SK-N-SH (cell line): ENCODE measurements around the gene USP11. TPM values are rescaled to one million over a fixed set of nuclear protein-coding genes. Genes with fewer than 3 reads are reported as not detected.
A peak's percentile ranks its signal among the peaks of the same experiment; 100 is the strongest.

Experiments
- CTCF ChIA-PET: fragments of 300-600, 350-600 bp; formaldehyde crosslinking; extraction: SDS; loops from one replicate; lab custom pipeline; 2021; lab: Yijun Ruan, JAX
- POLR2A ChIA-PET: fragments of 350-600 bp; sonication (Branson Sonifier 250); formaldehyde crosslinking; extraction: SDS; loops from one replicate; lab custom pipeline; 2020; ENCODE audit warnings: antibody characterized with exemption, inconsistent platforms; lab: Yijun Ruan, JAX
- DNase-seq: peaks from one replicate; pipeline ENCODE4 v3.0.0; 2012
- H2AFZ ChIP-seq: fragments of 200-600 bp; sonication (generic); 2 replicates; pipeline ENCODE4 v1.8.1; 2016; ENCODE audit warnings: antibody characterized with exemption, mild to moderate bottlenecking, low read depth
- H3F3A ChIP-seq: fragments of 200-600 bp; sonication (generic); replicated peaks from 2 replicates; pipeline ENCODE3; 2016; ENCODE audit warnings: antibody characterized with exemption, mild to moderate bottlenecking; ENCODE audit not compliant: insufficient read depth
- H3K27ac ChIP-seq, 2 experiments: fragments of 200-500 bp in 1 of 2; fragments of 200-600 bp in 1 of 2; sonication (Bioruptor generic) in 1 of 2; sonication (generic), shearing (Covaris generic) in 1 of 2; 2 replicates each; pipeline versions ENCODE4 v1.5.1 to v1.6.1; 2014 to 2016; ENCODE audit warnings: low read depth in 2 of 2, inconsistent platforms in 1 of 2, low read length in 1 of 2, mild to moderate bottlenecking in 1 of 2, mixed read lengths in 1 of 2
- H3K27me3 ChIP-seq: fragments of 200-600 bp; sonication (generic), shearing (Covaris generic); 2 replicates; pipeline ENCODE4 v1.6.1; 2016; ENCODE audit warnings: mixed run types; ENCODE audit not compliant: insufficient read depth
- H3K36me3 ChIP-seq, 2 experiments: fragments of 200-500 bp in 1 of 2; fragments of 200-600 bp in 1 of 2; sonication (Bioruptor generic) in 1 of 2; sonication (generic) in 1 of 2; replicated peaks in 1 of 2; 2 replicates each; pipeline versions ENCODE3 to v1.5.1; 2014 to 2016; ENCODE audit warnings: low read length in 1 of 2, mild to moderate bottlenecking in 1 of 2; ENCODE audit not compliant: insufficient read depth in 2 of 2, control insufficient read depth in 1 of 2
- H3K4me1 ChIP-seq, 2 experiments: fragments of 200-500 bp in 1 of 2; fragments of 200-600 bp in 1 of 2; sonication (Bioruptor generic) in 1 of 2; sonication (generic), shearing (Covaris generic) in 1 of 2; 2 replicates each; pipeline versions ENCODE4 v1.5.1 to v1.6.1; 2014 to 2016; ENCODE audit warnings: low read depth in 1 of 2, low read length in 1 of 2, mixed run types in 1 of 2; ENCODE audit not compliant: insufficient read depth in 2 of 2, control insufficient read depth in 1 of 2
- H3K4me2 ChIP-seq: fragments of 200-600 bp; sonication (generic), shearing (Covaris generic); 2 replicates; pipeline ENCODE4 v1.6.1; 2017; ENCODE audit warnings: mixed run types
- H3K4me3 ChIP-seq, 2 experiments: fragments of 200-500 bp in 1 of 2; fragments of 200-600 bp in 1 of 2; sonication (Bioruptor generic) in 1 of 2; sonication (generic), shearing (Covaris generic) in 1 of 2; 2 replicates each; pipeline versions ENCODE4 v1.5.1 to v1.8.1; 2014 to 2016; ENCODE audit warnings: low read depth in 2 of 2, inconsistent platforms in 1 of 2, low read length in 1 of 2, mild to moderate bottlenecking in 1 of 2, mixed read lengths in 1 of 2, moderate library complexity in 1 of 2
- H3K79me2 ChIP-seq: fragments of 200-600 bp; sonication (generic); 2 replicates; pipeline ENCODE4 v1.8.1; 2017; ENCODE audit warnings: mild to moderate bottlenecking; ENCODE audit not compliant: insufficient read depth
- H3K9ac ChIP-seq: fragments of 200-600 bp; sonication (generic); 2 replicates; pipeline ENCODE4 v1.6.1; 2017; ENCODE audit warnings: mixed run types
- H3K9me2 ChIP-seq: fragments of 200-600 bp; sonication (generic); 2 replicates; pipeline ENCODE4 v1.6.1; 2017; ENCODE audit warnings: mixed run types
- H3K9me3 ChIP-seq: fragments of 200-600 bp; sonication (generic); 2 replicates; pipeline ENCODE4 v1.6.1; 2017; ENCODE audit warnings: mixed run types, mild to moderate bottlenecking, moderate library complexity
- H4K20me1 ChIP-seq: fragments of 200-600 bp; sonication (generic); 2 replicates; pipeline ENCODE4 v1.6.1; 2017; ENCODE audit warnings: mild to moderate bottlenecking, mixed run types; ENCODE audit not compliant: insufficient read depth
- CHD2 ChIP-seq: fragments of 150-350 bp; IDR thresholded peaks from 2 replicates; pipeline ENCODE4 v1.6.1; 2018; ENCODE audit warnings: low read length; ENCODE audit not compliant: partially characterized antibody
- ELF1 ChIP-seq: IDR thresholded peaks from 2 replicates; pipeline ENCODE4 v1.4.0; 2012
- EP300 ChIP-seq, 2 experiments: IDR thresholded peaks; 2 replicates each; pipeline versions ENCODE4 v1.4.0 to v1.6.1; 2012; ENCODE audit warnings: borderline replicate concordance in 1 of 2, low read depth in 1 of 2, low read length in 1 of 2
- EZH2phosphoT487 ChIP-seq: fragments of 200-600 bp; sonication (generic); IDR thresholded peaks from 2 replicates; pipeline ENCODE4 v1.6.1; 2017; ENCODE audit warnings: low read depth, mixed run types, mild to moderate bottlenecking, antibody characterized with exemption, moderate library complexity, borderline replicate concordance
- FOSL2 ChIP-seq: IDR thresholded peaks from 2 replicates; pipeline ENCODE4 v1.4.0; 2012; ENCODE audit warnings: low read depth, mild to moderate bottlenecking, moderate library complexity, borderline replicate concordance
- GATA2 ChIP-seq: sonication (generic); formaldehyde crosslinking; IDR thresholded peaks from 2 replicates; pipeline ENCODE4 v1.5.0; 2020; ENCODE audit warnings: mild to moderate bottlenecking, missing genetic modification reagents
- IRF3 ChIP-seq: fragments of 150-350 bp; IDR thresholded peaks from 2 replicates; pipeline ENCODE4 v1.6.1; 2016; ENCODE audit warnings: mild to moderate bottlenecking, low read depth, low read length
- JUND ChIP-seq: IDR thresholded peaks from 2 replicates; pipeline ENCODE4 v1.4.0; 2012
- MXI1 ChIP-seq: IDR thresholded peaks from 2 replicates; pipeline ENCODE4 v1.6.1; 2012; ENCODE audit warnings: mild to moderate bottlenecking, low read depth, low read length, improper control_type of control experiment
- NFIC ChIP-seq: IDR thresholded peaks from 2 replicates; pipeline ENCODE4 v1.4.0; 2012; ENCODE audit warnings: borderline replicate concordance
- POLR2AphosphoS5 ChIP-seq: IDR thresholded peaks from 2 replicates; pipeline ENCODE4 v1.6.1; 2012; ENCODE audit warnings: low read depth, low read length
- RCOR1 ChIP-seq: fragments of 150-350 bp; IDR thresholded peaks from 2 replicates; pipeline ENCODE4 v1.6.1; 2017; ENCODE audit warnings: antibody characterized with exemption, low read length
- REST ChIP-seq: IDR thresholded peaks from 2 replicates; pipeline ENCODE4 v1.6.1; 2012; ENCODE audit warnings: mild to moderate bottlenecking, low read depth, low read length, moderate library complexity
- RFX5 ChIP-seq: IDR thresholded peaks from 2 replicates; pipeline ENCODE4 v1.6.1; 2012; ENCODE audit warnings: mild to moderate bottlenecking, improper control_type of control experiment, low read length
- TCF12 ChIP-seq: IDR thresholded peaks from 2 replicates; pipeline ENCODE4 v1.4.0; 2012
- TEAD4 ChIP-seq: IDR thresholded peaks from 2 replicates; pipeline ENCODE4 v1.4.0; 2012; ENCODE audit warnings: mild to moderate bottlenecking, borderline replicate concordance; ENCODE audit not compliant: insufficient read depth
- WGBS: methylation state at CpG from one replicate; pipeline ENCODE4 v1.1.6; 2017; ENCODE audit warnings: low lambda C conversion rate; 5-methylcytosine and 5-hydroxymethylcytosine counted together
- polyA plus RNA-seq, 3 experiments: library from polyadenylated mRNA; depleted of rRNA; stranded (reverse); fragments of >200 nt; gene quantifications; 2 replicates each; pipeline ENCODE4 v1.2.3, GENCODE V29; 2012
- TF ChIP-seq, protein P1 (sequence below): fragments of 200-600 bp; sonication (generic); IDR thresholded peaks from 2 replicates; pipeline ENCODE4 v1.6.1; 2017; ENCODE audit warnings: antibody characterized with exemption, mild to moderate bottlenecking, moderate library complexity
- TF ChIP-seq, protein P2 (sequence below): IDR thresholded peaks from 2 replicates; pipeline ENCODE4 v1.4.0; 2012; ENCODE audit warnings: low read depth, borderline replicate concordance

USP11 gene
- polyA plus RNA-seq, 1 of the 3 experiments (the other 2 are of a cell fraction), result 53.1 TPM

DNA sequence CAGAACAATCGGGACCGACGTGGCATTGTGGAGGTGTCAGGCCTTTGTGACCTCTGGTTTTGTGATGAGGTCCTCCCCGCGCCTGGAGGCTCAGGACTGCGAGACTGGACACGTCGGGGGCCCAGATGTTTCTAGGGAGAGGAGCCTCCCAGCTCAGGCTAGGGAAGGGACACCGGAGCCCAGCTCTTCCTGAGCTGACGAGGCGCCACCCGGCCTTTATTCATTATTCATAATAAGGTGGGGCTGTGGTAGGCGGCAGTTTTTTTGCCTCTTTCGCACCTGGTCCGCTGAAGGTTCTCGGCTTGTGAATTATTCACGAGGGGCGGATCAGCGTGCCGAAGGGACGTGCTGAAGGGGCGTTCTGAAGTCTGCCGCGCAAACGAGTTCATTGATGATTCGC is 41.5 kb upstream of the USP11 start:
- WGBS, result 10% methylated on average over 25 of the region's 26 CpGs
- peaks cover 16 to 20% of the 10 kb centered on the region in 2 experiments for H3K4me1 ChIP-seq
- H3K9me2 ChIP-seq, result no peaks in the 10 kb centered on the region
- CTCF ChIA-PET, result interaction anchor here (0.6 to 4.0 kb wide), 4 partner anchors 191 to 350 kb away, joined by 3 to 29 read pairs (median 12); no protein-coding TSS in a partner anchor
- H2AFZ ChIP-seq, result peak overlapping the region; percentile 83; the same call in 1 of the 2 replicates
- H3K9ac ChIP-seq, result peak overlapping the region; percentile 67
- peaks cover 8% of the 10 kb centered on the region; the same call in 1 of the 2 replicates for H3K27me3 ChIP-seq
- TF ChIP-seq TEAD4, result no peak
- no peak for TF ChIP-seq POLR2AphosphoS5
- no peak for TF ChIP-seq EP300 (IDR thresholded peaks at IDR 0.05; ENCODE audit: borderline replicate concordance in 1 of 2, low read depth in 1 of 2, low read length in 1 of 2)
- no peak for TF ChIP-seq TCF12
- no peak for TF ChIP-seq NFIC
- no peak for TF ChIP-seq CHD2
- TF ChIP-seq, all 33 proteins: peak for 0
- H3K27ac ChIP-seq, result peak overlapping the region; percentile 27 to 40; a peak in 3 of 4 replicates
- H3K36me3 ChIP-seq, result peaks cover 7 to 8% of the 10 kb centered on the region in 2 experiments
- POLR2A ChIA-PET, result interaction anchor here (1.0 kb wide), 1 partner anchor 46 kb away, joined by 3 read pairs; the partner anchor contains the start of genes NDUFB11 and RBM10
- peaks cover 38% of the 10 kb centered on the region for H3K79me2 ChIP-seq
- H3K4me3 ChIP-seq, result peak overlapping the region; percentile 58 to 72
- peaks cover 20% of the 10 kb centered on the region for H4K20me1 ChIP-seq
- DNase-seq, result no peak
- no peaks in the 10 kb centered on the region for H3F3A ChIP-seq
- no peaks in the 10 kb centered on the region for H3K9me3 ChIP-seq
- H3K4me2 ChIP-seq, result peak overlapping the region; percentile 83

DNA sequence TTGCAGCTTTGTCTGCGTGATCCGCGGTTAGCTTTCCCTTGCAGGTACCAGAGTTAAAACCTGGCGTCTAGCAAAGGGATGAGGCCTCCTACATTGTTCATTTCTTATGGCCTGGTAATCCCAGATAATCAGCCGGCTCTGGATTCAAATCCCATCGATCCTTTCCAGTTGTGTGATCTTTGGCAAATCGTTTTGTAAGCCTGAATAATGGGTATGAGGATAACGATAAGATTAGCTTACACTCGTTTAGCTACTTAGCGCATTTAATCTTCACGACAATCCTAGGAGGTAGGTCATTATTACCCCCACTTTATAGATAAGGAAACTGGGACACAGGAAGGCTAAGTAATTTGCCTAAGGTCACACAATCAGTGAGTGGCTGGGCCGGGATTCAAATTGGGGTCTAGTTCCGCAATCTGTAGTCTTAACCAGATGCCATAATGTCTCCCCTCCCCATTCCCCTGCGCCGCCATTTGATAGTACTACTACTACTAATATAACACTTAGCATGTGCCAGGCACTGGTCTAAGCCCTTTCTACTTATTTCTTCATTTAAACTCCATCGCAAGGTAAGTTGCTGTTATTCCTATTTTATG is 40.9 kb upstream of the USP11 start:
- H2AFZ ChIP-seq, result peak overlapping the region; percentile 83; the same call in 1 of the 2 replicates
- ChIA-PET CTCF (interaction anchor here (0.6 to 4.0 kb wide), 6 partner anchors 190 to 394 kb away, joined by 3 to 29 read pairs (median 12); no protein-coding TSS in a partner anchor), POLR2A (no interaction called here)
- peak overlapping the region; percentile 58 to 72 for H3K4me3 ChIP-seq
- H3K4me1 ChIP-seq, result peaks cover 16 to 25% of the 10 kb centered on the region in 2 experiments
- peaks cover 11% of the 10 kb centered on the region in 2 experiments for H3K36me3 ChIP-seq
- peaks cover 3% of the 10 kb centered on the region; the same call in 1 of the 2 replicates for H3K27me3 ChIP-seq
- no peak overlapping the region for H3K27ac ChIP-seq
- H3K9me3 ChIP-seq, result no peaks in the 10 kb centered on the region
- H3F3A ChIP-seq, result no peaks in the 10 kb centered on the region
- peak overlapping the region; percentile 83 for H3K4me2 ChIP-seq
- peak overlapping the region; percentile 67; the same call in 1 of the 2 replicates for H3K9ac ChIP-seq
- 65% methylated on average over 16 of the region's 16 CpGs for WGBS
- H3K79me2 ChIP-seq, result peaks cover 43% of the 10 kb centered on the region
- DNase-seq, result no peak
- TF ChIP-seq, protein P1, sequence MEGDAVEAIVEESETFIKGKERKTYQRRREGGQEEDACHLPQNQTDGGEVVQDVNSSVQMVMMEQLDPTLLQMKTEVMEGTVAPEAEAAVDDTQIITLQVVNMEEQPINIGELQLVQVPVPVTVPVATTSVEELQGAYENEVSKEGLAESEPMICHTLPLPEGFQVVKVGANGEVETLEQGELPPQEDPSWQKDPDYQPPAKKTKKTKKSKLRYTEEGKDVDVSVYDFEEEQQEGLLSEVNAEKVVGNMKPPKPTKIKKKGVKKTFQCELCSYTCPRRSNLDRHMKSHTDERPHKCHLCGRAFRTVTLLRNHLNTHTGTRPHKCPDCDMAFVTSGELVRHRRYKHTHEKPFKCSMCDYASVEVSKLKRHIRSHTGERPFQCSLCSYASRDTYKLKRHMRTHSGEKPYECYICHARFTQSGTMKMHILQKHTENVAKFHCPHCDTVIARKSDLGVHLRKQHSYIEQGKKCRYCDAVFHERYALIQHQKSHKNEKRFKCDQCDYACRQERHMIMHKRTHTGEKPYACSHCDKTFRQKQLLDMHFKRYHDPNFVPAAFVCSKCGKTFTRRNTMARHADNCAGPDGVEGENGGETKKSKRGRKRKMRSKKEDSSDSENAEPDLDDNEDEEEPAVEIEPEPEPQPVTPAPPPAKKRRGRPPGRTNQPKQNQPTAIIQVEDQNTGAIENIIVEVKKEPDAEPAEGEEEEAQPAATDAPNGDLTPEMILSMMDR, result no peak
- TF ChIP-seq, protein P2, sequence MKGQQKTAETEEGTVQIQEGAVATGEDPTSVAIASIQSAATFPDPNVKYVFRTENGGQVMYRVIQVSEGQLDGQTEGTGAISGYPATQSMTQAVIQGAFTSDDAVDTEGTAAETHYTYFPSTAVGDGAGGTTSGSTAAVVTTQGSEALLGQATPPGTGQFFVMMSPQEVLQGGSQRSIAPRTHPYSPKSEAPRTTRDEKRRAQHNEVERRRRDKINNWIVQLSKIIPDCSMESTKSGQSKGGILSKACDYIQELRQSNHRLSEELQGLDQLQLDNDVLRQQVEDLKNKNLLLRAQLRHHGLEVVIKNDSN, result no peak
- TF ChIP-seq IRF3 (no peak), REST (no peak), FOSL2 (no peak), JUND (no peak), ELF1 (no peak), TEAD4 (no peak), EZH2phosphoT487 (no peak), RFX5 (no peak), RCOR1 (no peak), MXI1 (no peak), GATA2 (CRISPR knock-in tag) (no peak), CHD2 (no peak)
- TF ChIP-seq, all 33 proteins: peak for 0
- H3K9me2 ChIP-seq, result no peaks in the 10 kb centered on the region
- H4K20me1 ChIP-seq, result peaks cover 25% of the 10 kb centered on the region
